ENCODE data around the gene IFT88. TPM values are rescaled to one million over a fixed set of nuclear protein-coding genes. Genes with fewer than 3 reads are reported as not detected.

The IFT88 gene
- total and polyA plus RNA-seq, 8 donors, result 2.3 to 68.3 (median 6.7) TPM

- no peak for TF ChIP-seq CTCF (IDR thresholded peaks at IDR 0.05)
- no peak for TF ChIP-seq POLR2AphosphoS5 (IDR thresholded peaks at IDR 0.05)
- TF ChIP-seq EP300 (IDR thresholded peaks at IDR 0.05), result no peak
- no peak for TF ChIP-seq POLR2A (IDR thresholded peaks at IDR 0.05)
- H3K36me3 ChIP-seq, result no peaks in the 10 kb centered on the region
- H3K4me3 ChIP-seq, result peak overlapping the region; percentile 72 to 86 (median 74)
- H3K9me3 ChIP-seq, result no peaks in the 10 kb centered on the region
- peak overlapping the region in 3 of 5 donors; percentile 59 to 83 (median 70) for H3K27ac ChIP-seq
- DNase-seq, result peak in 1 of 2 donors; percentile 61
- H3K4me1 ChIP-seq, result peaks cover 7 to 23% (median 16%) of the 10 kb centered on the region in 4 donors
- intact Hi-C loops (cut with DNase I; ENCODE audit: low total_unique reads), result no loop called here
- peaks cover 0 to 28% (median 0%) of the 10 kb centered on the region in 3 donors for H3K27me3 ChIP-seq
- 12 to 26% (median 19%) methylated on average over 9 of the region's 9 CpGs for WGBS, 5 donors
These were observed 135.6 kb downstream of the IFT88 start for GRCh38 chr13:20702530-20702914.

- Histone ChIP-seq H3K4me1 (peaks cover 7 to 23% (median 16%) of the 10 kb centered on the region in 4 donors), H3K27ac (peak within 1 kb of the TSS; percentile 56 to 83 (median 62)), H3K9me3 (no peaks in the 10 kb centered on the region), H3K27me3 (peaks cover 0 to 28% (median 0%) of the 10 kb centered on the region in 3 donors), H3K36me3 (no peaks in the 10 kb centered on the region), H3K4me3 (peak within 1 kb of the TSS; percentile 72 to 86 (median 74))
- 1% methylated on average over 37 to 94 of the region's 94 CpGs for WGBS, 5 donors
- peak in 1 of 2 donors; percentile 77 for DNase-seq
- intact Hi-C loops (cut with DNase I; ENCODE audit: low total_unique reads), result no loop called here
- TF ChIP-seq EP300 (IDR thresholded peaks at IDR 0.05), result no peak
- no peak for TF ChIP-seq CTCF (IDR thresholded peaks at IDR 0.05)
- TF ChIP-seq POLR2A (IDR thresholded peaks at IDR 0.05), result no peak
- TF ChIP-seq POLR2AphosphoS5 (IDR thresholded peaks at IDR 0.05), result no peak
These were observed 136.2 kb downstream of the IFT88 start, which contains the start of gene IL17D for GRCh38 chr13:20702915-20703779. TSS of gene IL17D (plus strand) at chr13:20703699. CDS start at chr13:20704002, 303 bp downstream.

GRCh38 chr13:20703780-20704458 is 137.0 kb downstream of the IFT88 start:
- intact Hi-C loops (cut with DNase I; ENCODE audit: low total_unique reads), result no loop called here
- peaks cover 0 to 28% (median 0%) of the 10 kb centered on the region in 3 donors for H3K27me3 ChIP-seq
- peak overlapping the region; percentile 72 to 86 (median 74) for H3K4me3 ChIP-seq
- no peaks in the 10 kb centered on the region for H3K9me3 ChIP-seq
- TF ChIP-seq CTCF (IDR thresholded peaks at IDR 0.05) (peak in 3 of 7 experiments; percentile 55 to 75 (median 71)), POLR2A (IDR thresholded peaks at IDR 0.05) (no peak), POLR2AphosphoS5 (IDR thresholded peaks at IDR 0.05) (peak in 2 of 3 donors; percentile 51 to 66), EP300 (IDR thresholded peaks at IDR 0.05) (no peak)
- peaks cover 7 to 23% (median 16%) of the 10 kb centered on the region in 4 donors for H3K4me1 ChIP-seq
- 0 to 1% (median 0%) methylated on average over 3 to 93 of the region's 98 CpGs for WGBS, 5 donors
- peak overlapping the region in 3 of 5 donors; percentile 62 to 79 (median 72) for H3K27ac ChIP-seq
- H3K36me3 ChIP-seq, result no peaks in the 10 kb centered on the region
- DNase-seq, result peak; percentile 84 to 97

GRCh38 chr13:20704459-20705069 is 137.6 kb downstream of the IFT88 start:
- WGBS, 5 donors, result 16 to 27% (median 19%) methylated on average over 12 to 20 of the region's 20 CpGs
- Histone ChIP-seq H3K4me1 (peaks cover 7 to 23% (median 16%) of the 10 kb centered on the region in 4 donors), H3K4me3 (peak overlapping the region; percentile 72 to 86 (median 74)), H3K9me3 (no peaks in the 10 kb centered on the region), H3K27me3 (peaks cover 0 to 28% (median 0%) of the 10 kb centered on the region in 3 donors), H3K36me3 (no peaks in the 10 kb centered on the region), H3K27ac (peak overlapping the region in 2 of 5 donors; percentile 72 to 79)
- no peak for TF ChIP-seq POLR2AphosphoS5 (IDR thresholded peaks at IDR 0.05)
- TF ChIP-seq POLR2A (IDR thresholded peaks at IDR 0.05), result no peak
- no peak for TF ChIP-seq EP300 (IDR thresholded peaks at IDR 0.05)
- no peak for TF ChIP-seq CTCF (IDR thresholded peaks at IDR 0.05)
- DNase-seq, result no peak
- intact Hi-C loops (cut with DNase I; ENCODE audit: low total_unique reads), result loop anchor here (5.0 kb wide), 1 partner anchor 123 kb away; no protein-coding TSS in a partner anchor

All from stomach (tissue), 9 donors.